Gastrocnemius medialis (tissue), 4 donors: ENCODE data around the gene MRPL23.

Experiments
- POLR2A ChIP-seq, 2 donors: fragments of 450-650 bp; IDR thresholded peaks; one replicate each; pipeline ENCODE4 v1.6.1; 2017; ENCODE audit warnings: antibody characterized with exemption in 2 of 2, mild to moderate bottlenecking in 2 of 2, moderate library complexity in 2 of 2
- TF ChIP-seq, protein P1 (sequence below), 5 experiments: fragments of 450-650 bp in 3 of 5; fragments of 200-600 bp in 2 of 5; sonication (generic) in 2 of 5; IDR thresholded peaks in 4 of 5; conservative IDR thresholded peaks in 1 of 5; 1 replicate in 4 of 5; 2 replicates in 1 of 5; pipeline ENCODE4 v1.5.1; 2016 to 2019; ENCODE audit warnings: antibody characterized with exemption in 5 of 5, mild to moderate bottlenecking in 3 of 5, moderate library complexity in 3 of 5

GRCh38 chr11:1899090-1899489 lies 48.0 kb upstream of the MRPL23 start:
- TF ChIP-seq, protein P1, sequence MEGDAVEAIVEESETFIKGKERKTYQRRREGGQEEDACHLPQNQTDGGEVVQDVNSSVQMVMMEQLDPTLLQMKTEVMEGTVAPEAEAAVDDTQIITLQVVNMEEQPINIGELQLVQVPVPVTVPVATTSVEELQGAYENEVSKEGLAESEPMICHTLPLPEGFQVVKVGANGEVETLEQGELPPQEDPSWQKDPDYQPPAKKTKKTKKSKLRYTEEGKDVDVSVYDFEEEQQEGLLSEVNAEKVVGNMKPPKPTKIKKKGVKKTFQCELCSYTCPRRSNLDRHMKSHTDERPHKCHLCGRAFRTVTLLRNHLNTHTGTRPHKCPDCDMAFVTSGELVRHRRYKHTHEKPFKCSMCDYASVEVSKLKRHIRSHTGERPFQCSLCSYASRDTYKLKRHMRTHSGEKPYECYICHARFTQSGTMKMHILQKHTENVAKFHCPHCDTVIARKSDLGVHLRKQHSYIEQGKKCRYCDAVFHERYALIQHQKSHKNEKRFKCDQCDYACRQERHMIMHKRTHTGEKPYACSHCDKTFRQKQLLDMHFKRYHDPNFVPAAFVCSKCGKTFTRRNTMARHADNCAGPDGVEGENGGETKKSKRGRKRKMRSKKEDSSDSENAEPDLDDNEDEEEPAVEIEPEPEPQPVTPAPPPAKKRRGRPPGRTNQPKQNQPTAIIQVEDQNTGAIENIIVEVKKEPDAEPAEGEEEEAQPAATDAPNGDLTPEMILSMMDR (IDR thresholded peaks at IDR 0.05 in 4 of 5, conservative IDR thresholded peaks at IDR 0.05 in 1 of 5): no peak
- TF ChIP-seq POLR2A (IDR thresholded peaks at IDR 0.05): no peak
